ENCODE data around the gene RAPGEFL1.
"Not testable (repeated sequence)": the region's sequence is repeated elsewhere in the genome, so short reads cannot be mapped to it uniquely, and the experiment has no call there.

RAPGEFL1 gene

GRCh38 chr17:40177275-40177874 lies at the start of gene RAPGEFL1:
TSS of gene RAPGEFL1 (plus strand) at chr17:40177470. CDS start at chr17:40177862, 392 bp downstream.
- DNase-seq (ENCODE audit: low spot score) = peak; percentile 92

GRCh38 chr17:40129498-40129897 lies 47.8 kb upstream of the RAPGEFL1 start:
- no peak for DNase-seq (ENCODE audit: low spot score)

GRCh38 chr17:40130352-40131042 lies 46.8 kb upstream of the RAPGEFL1 start:
- no peak for DNase-seq (ENCODE audit: low spot score)

- DNase-seq (ENCODE audit: low spot score) = no peak
Observed at GRCh38 chr17:40134184-40134583, 43.1 kb upstream of the RAPGEFL1 start.

GRCh38 chr17:40135817-40136216 lies 41.5 kb upstream of the RAPGEFL1 start:
- DNase-seq (ENCODE audit: low spot score) = no peak

- DNase-seq (ENCODE audit: low spot score) = no peak
Observed at GRCh38 chr17:40139566-40140058, 37.7 kb upstream of the RAPGEFL1 start.

GRCh38 chr17:40143166-40143565 lies 34.1 kb upstream of the RAPGEFL1 start:
- not testable (repeated sequence) for DNase-seq (ENCODE audit: low spot score)

GRCh38 chr17:40145476-40145875 lies 31.8 kb upstream of the RAPGEFL1 start:
- no peak for DNase-seq (ENCODE audit: low spot score)

GRCh38 chr17:40148527-40148926 lies 28.7 kb upstream of the RAPGEFL1 start:
- no peak for DNase-seq (ENCODE audit: low spot score)

- no peak for DNase-seq (ENCODE audit: low spot score)
Observed at GRCh38 chr17:40150276-40150675, 27.0 kb upstream of the RAPGEFL1 start.

- DNase-seq (ENCODE audit: low spot score) = no peak
Observed at GRCh38 chr17:40151414-40151963, 25.8 kb upstream of the RAPGEFL1 start.

GRCh38 chr17:40153603-40154236 lies 23.6 kb upstream of the RAPGEFL1 start:
- DNase-seq (ENCODE audit: low spot score) = no peak

GRCh38 chr17:40157973-40158372 lies 19.3 kb upstream of the RAPGEFL1 start:
- DNase-seq (ENCODE audit: low spot score) = no peak

- DNase-seq (ENCODE audit: low spot score) = no peak
Observed at GRCh38 chr17:40158438-40159013, 18.7 kb upstream of the RAPGEFL1 start.

GRCh38 chr17:40159456-40159855 lies 17.8 kb upstream of the RAPGEFL1 start:
- no peak for DNase-seq (ENCODE audit: low spot score)

GRCh38 chr17:40167685-40168261 lies 9.5 kb upstream of the RAPGEFL1 start:
- no peak for DNase-seq (ENCODE audit: low spot score)

- peak; percentile 86 for DNase-seq (ENCODE audit: low spot score)
Observed at GRCh38 chr17:40168262-40168832, 8.9 kb upstream of the RAPGEFL1 start.

- DNase-seq (ENCODE audit: low spot score) = no peak
Observed at GRCh38 chr17:40170325-40170724, 6.9 kb upstream of the RAPGEFL1 start.

GRCh38 chr17:40171750-40172149 lies 5.5 kb upstream of the RAPGEFL1 start:
- DNase-seq (ENCODE audit: low spot score) = no peak

GRCh38 chr17:40173091-40173777 lies 4.0 kb upstream of the RAPGEFL1 start:
- no peak for DNase-seq (ENCODE audit: low spot score)

GRCh38 chr17:40173778-40174135 lies 3.5 kb upstream of the RAPGEFL1 start:
- no peak for DNase-seq (ENCODE audit: low spot score)

All from GM03348 (cell line).